T-helper 22 cell (primary cell): ENCODE results near the gene LARP4.
"Not testable (repeated sequence)": the region's sequence is repeated elsewhere in the genome, so short reads cannot be mapped to it uniquely, and the experiment has no call there.

ENCODE experiments used
- DNase-seq: peaks from one replicate; pipeline ENCODE4 v3.0.0-alpha.2; 2020; ENCODE audit warnings: low read depth

Gene LARP4

DNA sequence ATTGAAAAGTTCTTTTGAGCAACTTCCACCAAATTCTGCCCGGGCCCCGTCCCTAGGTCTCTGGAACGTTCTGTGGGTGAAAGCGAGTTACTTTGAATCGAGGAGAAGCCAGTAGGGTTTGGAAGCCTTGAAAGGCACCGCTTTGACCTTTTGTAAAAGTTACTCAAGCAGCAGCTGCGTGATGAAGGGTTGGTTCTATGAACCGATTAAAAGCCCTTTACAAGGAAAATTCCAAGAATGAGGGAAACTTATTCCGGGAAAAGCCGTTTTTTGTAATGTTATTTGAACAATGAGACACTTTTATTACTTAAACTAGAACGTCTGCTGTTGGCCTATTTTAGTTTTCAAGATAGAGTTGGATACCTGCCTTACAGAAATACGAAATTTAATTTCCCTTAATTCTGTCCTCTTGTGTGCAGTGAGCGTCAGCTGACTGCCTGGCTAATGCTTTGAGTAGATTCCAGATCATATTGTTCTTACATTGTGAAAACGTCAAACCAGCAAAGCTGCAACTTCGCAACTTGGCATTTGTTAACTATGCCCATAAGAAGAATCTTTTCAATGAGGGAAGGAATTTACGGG lies 906 bp downstream of the LARP4 start:
- DNase-seq: no peak

DNA sequence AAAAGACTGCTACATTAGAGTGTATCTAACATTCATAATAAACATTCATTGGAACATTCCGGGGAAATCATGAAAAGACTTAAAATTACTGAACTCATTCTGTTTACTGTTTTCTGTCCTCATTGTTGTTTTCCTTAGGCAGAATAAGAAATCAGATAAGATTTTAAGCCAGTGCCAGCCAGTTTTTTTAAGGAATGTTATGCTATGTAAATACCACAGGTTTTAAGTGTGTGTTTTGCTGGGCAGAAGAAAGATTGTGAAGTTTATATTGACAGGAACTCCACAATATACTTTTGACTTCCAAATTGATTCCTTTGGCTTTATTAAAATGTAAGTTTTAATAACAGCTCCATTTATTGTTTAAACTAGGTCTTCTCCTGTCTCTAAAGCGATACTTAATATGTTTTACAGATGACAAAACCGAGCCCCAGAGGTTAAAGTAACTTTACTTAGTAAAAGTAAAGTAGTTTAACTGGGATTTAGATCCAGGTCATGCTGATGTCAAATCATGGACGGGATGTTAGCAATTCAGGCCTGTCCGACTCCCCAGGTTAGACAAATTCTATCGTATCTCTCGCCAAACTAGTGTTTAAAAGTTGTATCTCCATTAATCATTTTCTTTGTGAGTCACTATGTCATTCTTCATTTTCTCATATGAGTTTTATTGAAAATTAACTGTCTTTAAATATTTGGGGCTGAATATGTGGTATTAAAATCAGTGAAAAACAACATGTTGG lies 1.7 kb downstream of the LARP4 start:
- DNase-seq: no peak

DNA sequence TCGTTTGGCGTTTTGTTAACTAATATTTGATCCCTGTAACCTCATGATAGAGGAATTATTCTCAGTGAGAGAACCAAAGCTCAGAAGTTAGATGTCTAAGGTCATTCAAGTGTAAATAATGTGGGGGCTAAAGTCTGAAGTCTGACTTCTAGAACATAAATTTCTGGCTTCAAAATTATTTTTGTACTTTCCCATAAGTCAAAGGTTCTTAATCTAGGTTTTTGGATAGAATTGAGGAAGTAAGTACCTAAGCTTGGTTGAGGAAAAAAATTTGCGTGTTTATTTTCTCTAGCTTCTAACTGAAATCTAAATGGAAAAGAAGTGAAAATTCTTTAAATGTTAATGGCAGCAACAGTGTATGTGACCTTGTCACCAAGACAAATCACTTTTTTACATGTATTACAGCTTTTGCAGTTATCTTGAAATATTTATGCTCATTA lies 2.3 kb downstream of the LARP4 start:
- DNase-seq: no peak

DNA sequence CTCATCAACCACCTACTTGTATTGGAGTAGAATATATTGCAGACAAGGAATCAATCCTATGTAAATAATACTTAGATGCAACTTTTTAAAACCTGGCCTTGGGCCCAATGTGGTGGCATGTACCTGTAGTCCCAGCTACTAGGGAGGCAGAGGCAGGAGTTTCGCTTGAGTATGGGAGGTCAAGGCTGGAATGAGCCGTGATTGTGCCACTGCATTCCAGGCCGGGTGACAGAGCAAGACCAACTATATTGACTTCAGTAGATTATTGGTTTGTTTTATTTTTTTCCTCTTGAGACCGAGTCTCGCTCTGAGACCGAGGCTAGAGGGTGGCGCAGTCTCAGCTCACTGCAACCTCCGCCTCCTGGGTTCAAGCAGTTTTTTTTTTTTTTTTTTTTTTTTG lies 3.6 kb downstream of the LARP4 start:
- no peak for DNase-seq

DNA sequence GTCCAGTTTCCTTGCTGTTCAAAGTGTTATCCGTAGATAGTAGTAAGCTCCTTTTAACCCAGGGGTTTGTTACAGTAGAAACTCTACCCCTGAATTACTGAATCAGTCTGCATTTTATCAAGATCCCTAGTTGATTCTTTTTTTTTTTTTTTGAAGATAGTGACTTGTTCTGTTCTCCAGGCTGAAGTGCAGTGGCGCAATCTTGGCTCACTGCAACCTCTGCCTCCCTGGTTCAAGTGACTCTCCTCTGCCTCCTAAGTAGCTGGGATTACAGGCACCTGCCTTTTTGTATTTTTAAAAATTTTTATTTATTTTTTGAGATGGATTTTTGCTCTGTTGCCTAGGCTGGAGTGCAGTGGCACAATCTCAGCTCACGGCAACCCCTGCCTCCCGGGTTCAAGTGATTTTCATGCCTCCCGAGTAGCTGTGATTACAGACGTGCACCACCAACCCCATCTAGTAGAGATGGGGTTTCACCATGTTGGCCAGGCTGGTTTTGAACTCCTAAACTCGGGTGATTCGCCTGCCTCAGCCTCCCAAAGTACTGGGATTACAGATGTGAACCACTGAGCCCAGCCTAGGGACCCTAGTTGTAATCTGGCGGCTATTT lies 10.5 kb downstream of the LARP4 start:
- no peak for DNase-seq

DNA sequence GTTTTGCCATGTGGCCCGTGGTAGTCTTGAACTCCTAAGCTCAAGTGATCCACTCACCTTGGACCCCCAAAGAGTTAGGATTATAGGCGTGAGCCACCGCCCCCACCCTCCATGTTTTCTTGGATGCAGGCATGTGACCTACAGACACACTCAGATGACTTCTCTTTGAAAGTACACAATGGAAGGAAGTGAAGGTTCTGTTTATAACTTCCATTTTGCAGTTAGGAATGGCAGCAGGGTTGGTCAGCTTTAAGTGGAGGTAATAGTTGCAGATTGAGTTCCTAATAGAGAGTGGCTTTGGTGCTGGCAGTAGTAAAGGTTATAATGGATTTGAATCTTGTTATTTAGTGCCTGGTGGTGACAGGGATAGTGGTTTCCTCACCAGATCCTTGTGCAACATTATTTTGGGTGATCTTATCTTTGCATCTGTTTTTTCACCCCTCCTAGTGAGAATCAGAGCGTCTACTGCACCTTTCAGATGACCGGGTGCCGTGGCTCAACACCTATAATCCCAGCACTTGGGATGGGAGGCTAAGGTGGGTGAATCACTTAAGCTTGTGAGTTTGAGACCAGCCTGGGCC lies 15.3 kb downstream of the LARP4 start:
- DNase-seq: no peak

DNA sequence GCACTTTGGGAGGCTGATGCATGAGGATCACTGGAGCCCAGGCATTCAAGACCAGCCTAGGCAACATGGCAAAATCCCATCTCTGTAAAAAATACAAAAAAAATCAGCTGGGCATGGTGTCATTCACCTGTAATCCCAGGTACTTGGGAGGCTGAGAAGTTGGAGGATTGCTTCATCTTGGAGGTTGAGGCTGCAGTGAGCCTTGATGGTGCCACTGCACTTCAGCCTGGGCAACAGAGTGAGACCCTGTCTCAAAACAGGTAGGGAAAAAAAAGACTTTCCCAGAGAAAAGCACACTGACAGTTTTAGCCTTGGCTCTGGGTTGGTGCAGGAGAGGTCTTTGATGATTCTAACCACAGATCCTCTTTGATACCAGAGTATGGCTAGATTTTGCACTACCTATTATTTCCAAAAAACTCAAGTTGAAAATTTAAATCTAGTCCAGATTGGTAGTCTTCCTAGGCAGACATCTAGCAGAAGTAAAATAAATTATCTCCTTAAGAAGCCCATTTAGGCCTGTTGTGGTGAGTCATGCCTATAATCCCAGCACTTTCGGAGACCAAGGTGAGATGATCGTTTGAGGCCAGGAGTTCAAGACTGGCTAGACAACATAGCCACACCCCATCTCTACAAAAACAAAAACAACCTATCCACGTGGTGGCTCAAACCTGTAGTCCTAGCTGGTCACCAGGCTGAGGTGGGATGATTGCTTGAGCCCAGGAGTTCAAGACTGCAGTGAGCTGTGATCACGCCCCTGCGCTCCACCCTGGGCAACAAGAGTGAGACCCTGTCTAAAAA lies 18.6 kb downstream of the LARP4 start:
- DNase-seq: no peak

DNA sequence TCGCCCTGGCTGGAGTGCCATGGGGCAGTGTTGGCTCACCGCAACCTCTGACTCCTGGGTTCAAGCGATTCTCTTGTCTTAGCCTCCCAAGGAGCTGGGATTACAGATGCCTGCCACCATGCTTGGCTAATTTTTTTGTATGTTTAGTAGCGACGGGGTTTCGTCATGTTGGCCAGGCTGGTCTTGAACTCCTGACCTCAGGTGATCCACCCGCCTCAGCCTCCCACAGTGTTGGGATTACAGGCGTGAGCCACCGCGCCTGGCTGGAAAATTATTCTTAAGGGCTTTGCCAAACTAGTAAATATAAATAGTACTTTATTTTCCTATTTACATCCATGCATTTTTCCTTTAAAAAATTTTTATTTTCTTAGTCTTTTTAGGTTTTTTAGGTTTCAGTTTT lies 22.2 kb downstream of the LARP4 start:
- DNase-seq: not testable (repeated sequence)

DNA sequence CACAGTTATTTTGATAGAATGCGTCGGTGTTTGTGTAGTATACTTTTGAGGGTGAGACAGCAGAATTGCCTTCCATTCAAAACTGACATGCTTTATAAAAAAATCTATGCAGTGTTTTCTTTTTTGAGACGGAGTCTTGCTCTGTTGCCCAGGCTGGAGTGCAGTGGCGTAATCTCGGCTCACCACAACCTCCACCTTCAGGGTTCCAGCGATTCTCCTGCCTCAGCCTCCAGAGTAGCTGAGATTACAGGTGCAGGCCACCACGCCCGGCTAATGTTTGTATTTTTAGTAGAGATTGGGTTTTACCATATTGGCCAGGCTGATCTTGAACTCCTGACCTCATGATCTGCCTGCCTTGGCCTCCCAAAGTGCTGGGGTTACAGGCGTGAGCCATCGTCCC lies 22.7 kb downstream of the LARP4 start:
- not testable (repeated sequence) for DNase-seq

DNA sequence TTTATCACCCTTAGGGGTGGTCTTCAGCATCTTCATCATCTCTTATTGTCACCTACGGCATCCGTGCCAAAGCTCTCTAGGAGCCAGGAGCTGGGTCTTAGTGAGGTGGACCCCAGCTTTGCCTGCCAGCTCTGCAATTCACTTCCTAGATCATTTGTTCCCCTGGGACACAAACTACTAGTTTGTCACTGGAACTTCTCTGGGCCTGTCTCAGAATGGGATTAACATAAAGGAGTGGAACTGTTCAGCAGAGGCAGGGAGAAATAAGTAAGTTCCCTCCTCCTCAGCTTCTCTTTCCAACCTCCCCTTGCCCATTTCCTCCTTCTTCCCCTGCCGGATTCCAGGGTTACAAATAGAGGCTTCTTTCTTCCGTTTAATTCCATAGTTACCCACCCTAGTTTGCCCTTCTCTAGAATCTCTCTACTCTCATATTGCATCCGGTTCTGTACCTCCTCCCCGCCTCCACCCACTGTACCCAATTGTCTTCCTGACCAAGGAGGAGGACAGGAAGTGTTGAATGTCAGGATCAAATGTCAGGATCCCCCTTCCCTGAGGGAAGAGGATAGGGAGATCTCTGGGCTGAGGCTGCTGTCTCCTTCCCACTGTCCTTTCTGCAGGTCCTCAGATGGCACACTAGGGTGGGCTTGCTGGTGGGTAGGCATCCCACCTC lies 25.0 kb downstream of the LARP4 start:
- no peak for DNase-seq

DNA sequence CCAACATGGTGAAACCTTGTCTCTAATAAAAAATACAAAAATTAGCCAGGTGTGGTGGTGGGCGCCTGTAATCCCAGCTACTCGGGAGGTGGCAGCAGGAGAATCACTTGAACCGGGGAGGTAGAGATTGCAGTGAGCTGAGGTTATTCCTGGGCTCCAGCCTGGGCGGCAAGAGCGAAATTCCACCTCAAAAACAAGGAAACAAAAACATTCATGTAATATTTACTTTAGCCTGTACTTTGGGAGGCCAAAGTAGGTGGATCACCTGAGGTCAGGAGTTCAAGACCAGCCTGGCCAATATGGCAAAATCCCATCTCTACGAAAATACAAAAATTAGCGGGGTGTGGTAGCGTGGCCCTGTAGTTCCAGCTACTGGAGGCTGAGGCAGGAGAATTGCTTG lies 31.0 kb downstream of the LARP4 start:
- DNase-seq: not testable (repeated sequence)

DNA sequence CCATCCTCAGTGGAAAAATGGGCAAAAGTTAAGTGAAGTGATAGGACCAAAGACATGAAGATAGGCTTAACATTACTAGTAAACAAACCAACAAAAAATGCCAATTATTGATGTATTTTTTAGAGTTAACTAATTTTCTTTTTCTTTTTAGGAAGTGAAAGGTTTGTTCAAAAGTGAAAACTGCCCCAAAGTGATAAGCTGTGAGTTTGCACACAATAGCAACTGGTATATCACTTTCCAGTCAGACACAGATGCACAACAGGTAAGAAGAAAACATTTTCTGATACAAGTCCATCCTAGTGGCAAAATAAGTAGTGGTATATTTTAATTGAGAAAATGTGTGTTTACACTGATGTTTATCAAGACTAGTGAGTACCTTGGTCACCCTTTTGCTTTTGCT lies 39.6 kb downstream of the LARP4 start:
- DNase-seq: no peak

DNA sequence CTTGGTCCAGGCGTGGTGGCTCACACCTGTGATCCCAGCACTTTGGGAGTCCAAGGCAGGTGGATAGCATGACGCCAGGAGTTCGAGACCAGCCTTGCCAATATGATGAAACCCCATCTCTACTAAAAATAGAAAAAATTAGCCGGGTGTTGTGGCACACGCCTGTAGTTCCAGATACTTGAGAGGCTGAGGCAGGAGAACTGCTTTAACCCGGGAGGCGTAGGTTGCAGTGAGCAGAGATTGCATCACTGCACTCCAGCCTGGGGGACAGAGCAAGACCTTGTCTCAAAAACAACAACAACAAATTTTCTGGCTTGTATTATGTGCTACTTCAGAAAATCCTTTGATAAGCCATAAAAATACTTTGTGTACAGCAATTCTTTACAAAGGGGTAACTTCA lies 41.1 kb downstream of the LARP4 start:
- DNase-seq: no peak

DNA sequence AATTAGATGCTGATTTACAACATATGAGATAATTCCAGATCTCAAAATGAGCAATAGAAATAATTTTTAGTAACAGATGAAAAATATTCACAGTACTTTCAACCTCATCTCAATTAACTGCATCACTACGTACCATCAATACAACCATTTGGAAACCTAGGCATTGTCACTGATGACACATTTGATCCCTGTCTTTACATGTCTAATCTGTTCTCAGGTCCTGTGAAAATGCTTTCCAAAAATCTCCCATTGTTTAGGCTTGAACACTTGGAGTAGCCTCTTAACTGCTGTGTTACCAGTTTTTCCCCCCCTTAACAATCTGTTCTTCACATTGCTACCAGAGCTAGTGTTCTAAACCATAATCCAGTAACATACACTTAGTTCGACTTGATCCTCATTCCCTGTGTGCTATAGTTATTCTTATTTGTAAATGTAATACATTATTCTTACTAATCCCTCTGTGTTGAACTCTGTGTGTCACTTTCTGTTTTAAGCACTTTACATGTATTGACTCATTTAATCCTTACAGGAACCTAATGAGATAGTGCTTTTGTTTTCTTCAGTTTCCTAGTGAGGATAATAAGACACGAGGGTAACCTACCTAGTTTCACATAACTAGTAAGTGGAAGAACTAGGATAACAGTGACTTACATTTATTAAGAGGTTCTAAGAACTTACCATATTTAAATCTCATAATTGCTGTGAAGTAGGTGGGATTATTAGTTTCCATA lies 41.7 kb downstream of the LARP4 start:
- no peak for DNase-seq

DNA sequence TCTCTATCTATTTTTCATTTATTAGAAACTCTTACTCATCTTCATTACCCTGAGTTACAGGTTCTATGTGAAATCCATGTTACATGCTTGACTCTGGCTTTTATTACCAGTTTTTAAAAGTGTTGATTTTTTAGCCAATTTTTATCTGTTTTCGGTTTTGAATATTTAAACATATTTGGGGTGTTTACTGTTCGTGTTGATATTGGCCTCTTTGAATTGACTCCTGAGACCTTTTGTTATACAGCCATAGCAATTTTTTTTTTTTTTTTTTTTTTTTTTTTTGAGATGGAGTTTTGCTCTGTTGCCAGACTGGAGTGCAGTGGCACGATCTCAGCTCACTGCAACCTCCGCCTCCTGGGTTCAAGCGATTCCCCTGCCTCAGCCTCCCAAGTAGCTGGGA lies 49.0 kb downstream of the LARP4 start:
- DNase-seq: not testable (repeated sequence)

DNA sequence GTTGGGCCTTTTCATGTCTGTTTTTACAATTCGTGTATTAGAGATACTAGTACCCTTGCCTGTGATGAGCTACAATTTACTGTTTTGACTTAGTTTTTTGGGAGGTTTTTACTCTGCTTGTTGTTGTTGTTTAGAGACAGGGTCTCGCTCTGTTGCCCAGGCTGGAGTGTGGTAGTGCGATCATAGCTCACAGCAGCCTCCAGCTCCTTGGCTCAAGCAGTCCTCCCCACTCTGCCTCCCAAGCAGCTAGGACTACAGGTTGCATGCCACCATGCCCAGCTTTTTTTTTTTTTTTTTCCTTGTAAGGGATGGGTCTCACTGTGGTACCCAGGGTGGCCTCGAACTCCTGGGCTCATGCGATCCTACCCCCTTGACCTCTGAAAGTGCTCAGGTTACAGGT lies 52.1 kb downstream of the LARP4 start:
- no peak for DNase-seq

DNA sequence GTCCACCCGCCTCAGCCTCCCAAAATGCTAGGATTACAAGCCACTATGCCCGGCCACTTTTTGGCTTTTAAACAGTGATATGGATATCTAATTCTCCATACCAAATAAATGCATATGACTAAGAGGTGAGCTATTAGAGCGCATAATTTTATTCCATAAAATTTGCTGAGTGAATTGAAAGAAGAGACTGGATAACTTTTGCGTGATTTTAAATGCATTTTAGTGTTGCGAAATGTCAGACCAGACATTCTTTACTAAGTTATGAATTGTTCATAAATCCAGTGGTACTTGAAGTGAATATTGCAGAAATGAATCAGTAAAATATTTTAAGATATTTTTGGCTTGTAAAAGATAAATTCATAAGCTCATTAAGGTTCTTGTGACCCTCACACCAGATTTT lies 53.2 kb downstream of the LARP4 start:
- no peak for DNase-seq

DNA sequence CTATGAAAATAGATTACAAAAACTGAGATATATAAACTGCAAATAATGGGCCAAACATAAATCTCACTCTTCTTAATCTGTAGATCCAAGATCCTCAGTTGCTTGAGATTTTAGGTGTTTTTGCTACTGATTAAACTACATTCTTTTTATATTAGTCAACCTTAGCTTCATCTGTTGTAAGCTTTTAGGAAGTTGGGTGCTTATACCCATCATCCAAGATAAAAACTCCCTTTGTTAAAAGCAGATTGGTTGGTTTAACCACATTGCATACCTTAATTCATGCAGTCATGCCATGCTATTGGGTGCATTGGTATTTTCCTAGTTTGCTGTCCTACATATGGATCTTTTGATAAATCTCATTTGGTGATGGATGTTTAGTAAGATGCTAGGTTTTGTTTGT lies 57.9 kb downstream of the LARP4 start:
- DNase-seq: no peak

DNA sequence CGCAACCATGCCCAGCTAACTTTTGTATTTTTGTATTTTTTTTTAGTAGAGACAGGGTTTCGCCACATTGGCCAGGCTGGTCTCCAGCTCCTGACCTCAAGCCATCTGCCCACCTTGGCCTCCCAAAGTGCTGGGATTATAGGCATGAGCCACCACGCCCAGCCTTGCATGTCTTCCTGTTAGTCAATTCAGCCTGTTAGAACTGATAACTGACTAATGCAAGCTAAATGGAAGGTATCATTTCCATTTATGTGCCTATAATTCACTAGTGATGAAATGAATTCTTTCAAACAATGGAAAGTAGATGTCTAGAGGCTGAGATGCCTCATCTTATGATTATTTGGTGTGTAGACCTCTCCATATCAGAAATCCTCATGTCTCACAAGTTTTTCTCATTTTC lies 66.8 kb downstream of the LARP4 start:
- DNase-seq: no peak

DNA sequence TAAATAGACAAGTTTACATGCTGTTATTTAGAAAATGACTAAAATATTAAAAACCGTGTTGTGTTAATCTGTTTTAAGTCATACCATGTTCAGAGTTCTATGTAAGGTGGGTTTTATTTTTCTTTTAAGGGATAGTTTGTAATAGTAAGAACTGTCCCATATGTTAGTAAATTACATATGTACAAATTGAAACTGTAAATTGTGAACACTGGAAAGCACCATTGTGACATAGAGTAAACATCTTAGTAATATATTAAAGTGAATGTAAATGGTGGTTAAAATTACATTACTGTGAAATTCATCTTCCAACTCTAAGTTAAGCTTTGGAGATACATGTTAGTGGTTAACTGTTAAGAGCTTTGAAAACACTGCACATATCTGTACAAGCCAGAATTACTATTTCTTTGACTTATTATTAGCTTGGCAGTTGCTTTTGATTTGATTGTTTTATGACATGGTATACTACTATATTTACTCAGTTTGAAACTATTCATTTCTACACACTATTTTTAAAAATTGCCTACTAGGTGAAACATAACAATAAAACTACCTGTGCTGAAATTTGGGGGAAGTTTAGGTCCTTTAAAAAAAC lies 76.7 kb downstream of the LARP4 start:
- DNase-seq: no peak

DNA sequence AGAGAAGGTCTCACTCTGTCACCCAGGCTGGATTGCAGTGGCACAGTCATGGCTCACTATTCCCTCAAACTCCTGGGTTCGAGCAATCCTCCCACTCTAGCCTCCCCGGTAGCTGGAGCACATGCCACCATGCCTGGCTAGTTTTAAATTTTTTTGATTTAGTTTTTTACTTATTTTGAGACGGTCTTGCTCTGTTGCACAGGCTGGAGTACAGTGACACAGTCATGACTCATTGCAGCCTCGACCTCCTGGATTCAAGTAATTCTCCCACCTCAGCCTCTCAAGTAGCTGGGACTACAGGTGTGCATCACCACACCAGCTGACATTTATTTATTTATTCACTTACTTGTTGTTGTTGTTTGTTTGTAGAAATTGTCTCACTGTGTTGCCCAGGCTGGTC lies 81.9 kb downstream of the LARP4 start:
- DNase-seq: no peak
